Neural progenitor cell (in vitro differentiated cells): Measurements from ENCODE around the gene ITPR1.

Source experiments
- EZH2 ChIP-seq: fragments of 200-600 bp; sonication (generic); IDR thresholded peaks from 2 replicates; pipeline ENCODE4 v1.6.1; 2017; ENCODE audit warnings: antibody characterized with exemption, mild to moderate bottlenecking, moderate library complexity
- TF ChIP-seq, protein P1 (sequence below): fragments of 200-600 bp; sonication (generic); IDR thresholded peaks from 2 replicates; pipeline ENCODE4 v1.5.1; 2017; ENCODE audit warnings: antibody characterized with exemption, mild to moderate bottlenecking

DNA sequence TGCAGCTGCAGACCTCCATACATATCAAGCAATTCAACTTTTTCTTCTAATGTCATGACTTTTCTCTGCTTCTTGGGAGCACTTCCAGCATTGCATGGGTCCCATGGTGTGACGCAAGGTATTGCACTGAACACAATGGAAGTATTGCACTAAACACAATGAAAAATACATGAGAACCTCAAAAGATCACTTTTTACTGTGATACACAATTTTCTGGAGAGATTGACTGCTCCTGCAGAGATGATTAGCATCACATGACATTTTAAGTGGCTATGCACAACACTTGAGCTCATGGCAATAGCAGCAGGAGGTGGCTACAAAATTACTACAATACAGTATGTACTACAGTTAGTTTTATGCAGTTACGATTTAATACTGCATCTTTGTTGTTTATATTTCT lies 372.6 kb downstream of the ITPR1 start:
- TF ChIP-seq, protein P1, sequence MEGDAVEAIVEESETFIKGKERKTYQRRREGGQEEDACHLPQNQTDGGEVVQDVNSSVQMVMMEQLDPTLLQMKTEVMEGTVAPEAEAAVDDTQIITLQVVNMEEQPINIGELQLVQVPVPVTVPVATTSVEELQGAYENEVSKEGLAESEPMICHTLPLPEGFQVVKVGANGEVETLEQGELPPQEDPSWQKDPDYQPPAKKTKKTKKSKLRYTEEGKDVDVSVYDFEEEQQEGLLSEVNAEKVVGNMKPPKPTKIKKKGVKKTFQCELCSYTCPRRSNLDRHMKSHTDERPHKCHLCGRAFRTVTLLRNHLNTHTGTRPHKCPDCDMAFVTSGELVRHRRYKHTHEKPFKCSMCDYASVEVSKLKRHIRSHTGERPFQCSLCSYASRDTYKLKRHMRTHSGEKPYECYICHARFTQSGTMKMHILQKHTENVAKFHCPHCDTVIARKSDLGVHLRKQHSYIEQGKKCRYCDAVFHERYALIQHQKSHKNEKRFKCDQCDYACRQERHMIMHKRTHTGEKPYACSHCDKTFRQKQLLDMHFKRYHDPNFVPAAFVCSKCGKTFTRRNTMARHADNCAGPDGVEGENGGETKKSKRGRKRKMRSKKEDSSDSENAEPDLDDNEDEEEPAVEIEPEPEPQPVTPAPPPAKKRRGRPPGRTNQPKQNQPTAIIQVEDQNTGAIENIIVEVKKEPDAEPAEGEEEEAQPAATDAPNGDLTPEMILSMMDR: no peak
- no peak for TF ChIP-seq EZH2
